Measurements from ENCODE around the gene TOPAZ1. TPM values are rescaled to one million over a fixed set of nuclear protein-coding genes. Genes with fewer than 3 reads are reported as not detected.

TOPAZ1 gene
- total and polyA plus RNA-seq, 2 of the 4 experiments (the other 2 are of a cell fraction), result not detected

DNA sequence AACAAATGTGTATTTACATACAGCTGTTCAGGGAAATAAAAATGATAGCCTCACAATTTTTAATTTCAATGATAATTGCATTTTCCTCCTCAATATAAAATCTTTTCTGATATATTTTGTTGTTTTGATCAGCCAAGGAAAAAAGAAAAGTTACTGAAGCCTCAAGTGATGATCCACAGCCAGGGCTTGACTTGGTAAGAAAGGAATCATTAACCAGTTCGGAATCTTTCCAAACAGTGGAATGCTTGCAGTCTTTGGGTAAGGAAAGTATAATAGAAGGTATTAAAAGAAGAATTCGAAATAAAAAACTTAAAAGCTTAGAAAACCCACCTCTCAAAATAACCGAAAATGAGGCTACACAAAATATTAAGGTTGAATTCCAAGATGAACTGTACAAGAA lies 1.0 kb downstream of the TOPAZ1 start:
- no peak overlapping the region for H3K23ac ChIP-seq (ENCODE audit: low read depth, low read length)
- H3K36me3 ChIP-seq (ENCODE audit: control insufficient read depth, insufficient read depth, low read length), result no peaks in the 10 kb centered on the region
- no peaks in the 10 kb centered on the region for H3K9me3 ChIP-seq (ENCODE audit: control insufficient read depth, insufficient read depth, low read length)
- in situ Hi-C loops (cut with MboI; ENCODE audit: low sequenced_read_pairs), result no loop called here
- H2AFZ ChIP-seq (replicated peaks; ENCODE audit: low read length, poor library complexity), result no peak overlapping the region
- H2AK5ac ChIP-seq (ENCODE audit: low read depth, low read length), result no peak overlapping the region
- H3K56ac ChIP-seq (ENCODE audit: extremely low read depth, insufficient read depth, low read length), result no peak overlapping the region
- H3K14ac ChIP-seq (replicated peaks; ENCODE audit: low read depth, low read length), result no peak overlapping the region
- H4K5ac ChIP-seq (ENCODE audit: low read depth, low read length), result no peak overlapping the region
- H3K4me2 ChIP-seq (ENCODE audit: low read depth, low read length), result no peak overlapping the region
- no peaks in the 10 kb centered on the region for H3K27me3 ChIP-seq (ENCODE audit: control insufficient read depth, insufficient read depth, low read length)
- no peak overlapping the region for H2BK120ac ChIP-seq (ENCODE audit: low read depth, low read length)
- no peaks in the 10 kb centered on the region for H3K4me1 ChIP-seq (ENCODE audit: control insufficient read depth, insufficient read depth, low read length)
- CTCF ChIA-PET, result no interaction called here
- no peak for DNase-seq
- BruUV-seq (replicated peaks), result no TSS peak
- H2BK5ac ChIP-seq (ENCODE audit: low read depth, low read length, poor library complexity, severe bottlenecking), result no peak overlapping the region
- no peak overlapping the region for H3K9ac ChIP-seq (ENCODE audit: low read depth, low read length)
- no peak overlapping the region for H3K27ac ChIP-seq (ENCODE audit: insufficient read depth, low read length)
- H2AK9ac ChIP-seq (replicated peaks; ENCODE audit: low read depth, low read length, poor library complexity), result no peak overlapping the region
- intact Hi-C loops (cut with micrococcal nuclease), result no loop called here
- no peak overlapping the region for H3K4me3 ChIP-seq (ENCODE audit: insufficient read depth, low read depth, low read length)
- no peaks in the 10 kb centered on the region for H3K79me1 ChIP-seq (ENCODE audit: low read depth in 1 of 2, low read length in 2 of 2)
- no peaks in the 10 kb centered on the region for H3K9me1 ChIP-seq (ENCODE audit: insufficient read depth, low read length)
- no peak for ATAC-seq (ENCODE audit: low read depth)
- H3K4ac ChIP-seq (ENCODE audit: low read depth, low read length), result no peak overlapping the region
- no peak overlapping the region for H4K91ac ChIP-seq (ENCODE audit: insufficient read depth, low read depth, low read length)
- no peak overlapping the region for H2BK15ac ChIP-seq (ENCODE audit: low read depth, low read length)
- POLR2A ChIA-PET (ENCODE audit: unreplicated experiment), result no interaction called here
- no CpG with 5 or more reads among the region's 3 CpGs for WGBS, 2 experiments (ENCODE audit: extremely low coverage in 2 of 2, insufficient read length in 1 of 2)
- no peak overlapping the region for H4K8ac ChIP-seq (ENCODE audit: low read depth in 2 of 2, low read length in 2 of 2)
- H2BK20ac ChIP-seq (ENCODE audit: low read depth, low read length), result no peak overlapping the region
- H4K20me1 ChIP-seq (ENCODE audit: insufficient read depth, low read length), result no peaks in the 10 kb centered on the region
- TF ChIP-seq POLR2A (IDR thresholded peaks at IDR 0.05; ENCODE audit: low read depth, low read length) (no peak), NFE2L2 (IDR thresholded peaks at IDR 0.05; ENCODE audit: low read depth, low read length) (no peak), MAFK (IDR thresholded peaks at IDR 0.05; ENCODE audit: low read depth, low read length) (no peak), CEBPB (IDR thresholded peaks at IDR 0.05; ENCODE audit: low read depth, low read length) (no peak), RFX5 (IDR thresholded peaks at IDR 0.05; ENCODE audit: low read depth, low read length) (no peak), BHLHE40 (IDR thresholded peaks at IDR 0.05; ENCODE audit: low read depth, low read length) (no peak), CHD1 (IDR thresholded peaks at IDR 0.05; ENCODE audit: low read depth, low read length) (no peak), MAZ (IDR thresholded peaks at IDR 0.05; ENCODE audit: borderline replicate concordance, low read depth, low read length) (no peak), FOS (IDR thresholded peaks at IDR 0.05; ENCODE audit: low read depth, low read length) (no peak), MXI1 (IDR thresholded peaks at IDR 0.05; ENCODE audit: borderline replicate concordance, low read depth, low read length) (no peak), RCOR1 (IDR thresholded peaks at IDR 0.05; ENCODE audit: insufficient replicate concordance, low read length) (no peak), RAD21 (IDR thresholded peaks at IDR 0.05; ENCODE audit: low read length) (no peak), SMC3 (IDR thresholded peaks at IDR 0.05; ENCODE audit: low read depth, low read length) (no peak)
- TF ChIP-seq, protein P1, sequence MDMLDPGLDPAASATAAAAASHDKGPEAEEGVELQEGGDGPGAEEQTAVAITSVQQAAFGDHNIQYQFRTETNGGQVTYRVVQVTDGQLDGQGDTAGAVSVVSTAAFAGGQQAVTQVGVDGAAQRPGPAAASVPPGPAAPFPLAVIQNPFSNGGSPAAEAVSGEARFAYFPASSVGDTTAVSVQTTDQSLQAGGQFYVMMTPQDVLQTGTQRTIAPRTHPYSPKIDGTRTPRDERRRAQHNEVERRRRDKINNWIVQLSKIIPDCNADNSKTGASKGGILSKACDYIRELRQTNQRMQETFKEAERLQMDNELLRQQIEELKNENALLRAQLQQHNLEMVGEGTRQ (IDR thresholded peaks at IDR 0.05; ENCODE audit: low read depth, low read length), result no peak
- TF ChIP-seq, protein P2, sequence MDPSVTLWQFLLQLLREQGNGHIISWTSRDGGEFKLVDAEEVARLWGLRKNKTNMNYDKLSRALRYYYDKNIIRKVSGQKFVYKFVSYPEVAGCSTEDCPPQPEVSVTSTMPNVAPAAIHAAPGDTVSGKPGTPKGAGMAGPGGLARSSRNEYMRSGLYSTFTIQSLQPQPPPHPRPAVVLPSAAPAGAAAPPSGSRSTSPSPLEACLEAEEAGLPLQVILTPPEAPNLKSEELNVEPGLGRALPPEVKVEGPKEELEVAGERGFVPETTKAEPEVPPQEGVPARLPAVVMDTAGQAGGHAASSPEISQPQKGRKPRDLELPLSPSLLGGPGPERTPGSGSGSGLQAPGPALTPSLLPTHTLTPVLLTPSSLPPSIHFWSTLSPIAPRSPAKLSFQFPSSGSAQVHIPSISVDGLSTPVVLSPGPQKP (IDR thresholded peaks at IDR 0.05; ENCODE audit: borderline replicate concordance, low read depth, low read length), result no peak
- TF ChIP-seq, protein P3, sequence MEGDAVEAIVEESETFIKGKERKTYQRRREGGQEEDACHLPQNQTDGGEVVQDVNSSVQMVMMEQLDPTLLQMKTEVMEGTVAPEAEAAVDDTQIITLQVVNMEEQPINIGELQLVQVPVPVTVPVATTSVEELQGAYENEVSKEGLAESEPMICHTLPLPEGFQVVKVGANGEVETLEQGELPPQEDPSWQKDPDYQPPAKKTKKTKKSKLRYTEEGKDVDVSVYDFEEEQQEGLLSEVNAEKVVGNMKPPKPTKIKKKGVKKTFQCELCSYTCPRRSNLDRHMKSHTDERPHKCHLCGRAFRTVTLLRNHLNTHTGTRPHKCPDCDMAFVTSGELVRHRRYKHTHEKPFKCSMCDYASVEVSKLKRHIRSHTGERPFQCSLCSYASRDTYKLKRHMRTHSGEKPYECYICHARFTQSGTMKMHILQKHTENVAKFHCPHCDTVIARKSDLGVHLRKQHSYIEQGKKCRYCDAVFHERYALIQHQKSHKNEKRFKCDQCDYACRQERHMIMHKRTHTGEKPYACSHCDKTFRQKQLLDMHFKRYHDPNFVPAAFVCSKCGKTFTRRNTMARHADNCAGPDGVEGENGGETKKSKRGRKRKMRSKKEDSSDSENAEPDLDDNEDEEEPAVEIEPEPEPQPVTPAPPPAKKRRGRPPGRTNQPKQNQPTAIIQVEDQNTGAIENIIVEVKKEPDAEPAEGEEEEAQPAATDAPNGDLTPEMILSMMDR (conservative IDR thresholded peaks at IDR 0.05; ENCODE audit: low read depth, low read length), result no peak
- dilution Hi-C loops (cut with HindIII; ENCODE audit: low sequenced_read_pairs, unreplicated experiment), result no loop called here
- H3K18ac ChIP-seq (ENCODE audit: low read depth, low read length), result no peak overlapping the region

All from IMR-90 (cell line).